SU-DHL-6 (cell line): ENCODE measurements around the gene MICAL2.

Experiments used
- EZH2phosphoT487 ChIP-seq: fragments of 200-600 bp; sonication (generic), shearing (Covaris generic); conservative IDR thresholded peaks from 2 replicates; pipeline ENCODE4 v1.6.1; 2018; ENCODE audit warnings: mild to moderate bottlenecking, antibody characterized with exemption, low read length, moderate library complexity, mixed read lengths
- TF ChIP-seq, protein P1 (sequence below): fragments of 200-600 bp; sonication (generic); IDR thresholded peaks from one replicate; pipeline ENCODE4 v1.5.1; 2017; ENCODE audit warnings: antibody characterized with exemption, mild to moderate bottlenecking, low read length, moderate library complexity; ENCODE audit not compliant: insufficient read depth, poor library complexity, severe bottlenecking

DNA sequence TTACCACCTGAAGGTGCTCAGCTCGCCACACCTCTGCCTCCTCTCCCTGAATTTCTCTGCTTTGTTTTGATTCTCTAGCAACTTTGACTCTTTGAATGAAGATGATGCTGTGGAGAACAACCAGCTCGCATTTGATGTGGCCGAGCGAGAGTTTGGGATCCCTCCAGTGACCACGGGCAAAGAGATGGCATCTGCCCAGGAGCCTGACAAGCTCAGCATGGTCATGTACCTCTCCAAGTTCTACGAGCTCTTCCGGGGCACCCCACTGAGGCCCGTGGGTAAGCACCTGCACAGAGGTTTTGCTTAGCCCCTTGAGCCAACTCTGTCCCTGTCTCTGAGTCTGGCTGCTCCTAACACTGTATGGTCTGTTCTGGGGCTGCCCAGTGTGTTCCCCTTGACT lies 115.7 kb downstream of the MICAL2 start:
- TF ChIP-seq, protein P1, sequence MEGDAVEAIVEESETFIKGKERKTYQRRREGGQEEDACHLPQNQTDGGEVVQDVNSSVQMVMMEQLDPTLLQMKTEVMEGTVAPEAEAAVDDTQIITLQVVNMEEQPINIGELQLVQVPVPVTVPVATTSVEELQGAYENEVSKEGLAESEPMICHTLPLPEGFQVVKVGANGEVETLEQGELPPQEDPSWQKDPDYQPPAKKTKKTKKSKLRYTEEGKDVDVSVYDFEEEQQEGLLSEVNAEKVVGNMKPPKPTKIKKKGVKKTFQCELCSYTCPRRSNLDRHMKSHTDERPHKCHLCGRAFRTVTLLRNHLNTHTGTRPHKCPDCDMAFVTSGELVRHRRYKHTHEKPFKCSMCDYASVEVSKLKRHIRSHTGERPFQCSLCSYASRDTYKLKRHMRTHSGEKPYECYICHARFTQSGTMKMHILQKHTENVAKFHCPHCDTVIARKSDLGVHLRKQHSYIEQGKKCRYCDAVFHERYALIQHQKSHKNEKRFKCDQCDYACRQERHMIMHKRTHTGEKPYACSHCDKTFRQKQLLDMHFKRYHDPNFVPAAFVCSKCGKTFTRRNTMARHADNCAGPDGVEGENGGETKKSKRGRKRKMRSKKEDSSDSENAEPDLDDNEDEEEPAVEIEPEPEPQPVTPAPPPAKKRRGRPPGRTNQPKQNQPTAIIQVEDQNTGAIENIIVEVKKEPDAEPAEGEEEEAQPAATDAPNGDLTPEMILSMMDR, result no peak
- TF ChIP-seq EZH2phosphoT487, result no peak
